ENCODE data around the gene L3MBTL3.

DNA sequence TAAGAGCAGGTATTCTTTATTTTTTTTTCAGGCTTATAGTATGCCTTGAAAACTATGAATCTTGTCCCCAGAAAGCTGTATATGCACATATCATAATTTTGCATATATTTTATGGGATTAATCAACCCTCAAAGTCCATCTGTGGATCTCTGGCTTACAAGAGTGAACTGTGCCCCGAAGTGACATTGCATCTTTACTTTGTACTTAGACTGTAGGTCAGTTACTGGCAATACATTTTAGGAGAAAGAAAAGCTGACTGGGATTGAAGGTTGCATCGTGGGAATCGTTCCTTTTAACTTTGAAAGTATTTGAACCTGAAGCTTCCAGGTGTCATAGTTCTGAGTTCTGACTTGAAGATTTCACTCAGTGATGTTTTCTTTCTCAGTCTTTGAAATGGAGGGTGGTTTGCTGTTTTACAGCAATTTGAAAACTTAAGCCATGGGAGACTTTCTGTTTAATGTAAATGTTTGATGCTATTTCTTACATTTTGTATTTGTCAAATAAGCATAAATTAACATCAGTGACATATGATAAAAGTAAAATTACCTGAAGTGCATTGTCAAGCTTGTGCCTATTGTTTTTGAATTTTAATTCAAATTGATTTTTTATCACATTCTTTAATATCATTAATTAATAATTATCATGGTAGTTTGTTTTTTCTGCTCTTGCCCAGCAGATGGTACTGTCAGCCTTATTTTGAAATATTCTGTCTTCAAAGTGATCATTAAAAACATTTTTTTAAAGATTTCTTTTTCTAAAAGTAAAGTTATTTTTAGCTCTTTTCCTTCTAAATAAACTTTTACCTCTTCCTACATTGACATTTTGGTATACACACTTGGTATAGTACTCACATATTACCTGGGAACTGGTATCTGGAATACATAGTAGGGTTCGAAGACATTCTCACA lies 29.0 kb downstream of the L3MBTL3 start:
- TF ChIP-seq, protein P1, sequence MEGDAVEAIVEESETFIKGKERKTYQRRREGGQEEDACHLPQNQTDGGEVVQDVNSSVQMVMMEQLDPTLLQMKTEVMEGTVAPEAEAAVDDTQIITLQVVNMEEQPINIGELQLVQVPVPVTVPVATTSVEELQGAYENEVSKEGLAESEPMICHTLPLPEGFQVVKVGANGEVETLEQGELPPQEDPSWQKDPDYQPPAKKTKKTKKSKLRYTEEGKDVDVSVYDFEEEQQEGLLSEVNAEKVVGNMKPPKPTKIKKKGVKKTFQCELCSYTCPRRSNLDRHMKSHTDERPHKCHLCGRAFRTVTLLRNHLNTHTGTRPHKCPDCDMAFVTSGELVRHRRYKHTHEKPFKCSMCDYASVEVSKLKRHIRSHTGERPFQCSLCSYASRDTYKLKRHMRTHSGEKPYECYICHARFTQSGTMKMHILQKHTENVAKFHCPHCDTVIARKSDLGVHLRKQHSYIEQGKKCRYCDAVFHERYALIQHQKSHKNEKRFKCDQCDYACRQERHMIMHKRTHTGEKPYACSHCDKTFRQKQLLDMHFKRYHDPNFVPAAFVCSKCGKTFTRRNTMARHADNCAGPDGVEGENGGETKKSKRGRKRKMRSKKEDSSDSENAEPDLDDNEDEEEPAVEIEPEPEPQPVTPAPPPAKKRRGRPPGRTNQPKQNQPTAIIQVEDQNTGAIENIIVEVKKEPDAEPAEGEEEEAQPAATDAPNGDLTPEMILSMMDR (IDR thresholded peaks at IDR 0.05) = no peak
- TF ChIP-seq POLR2A (IDR thresholded peaks at IDR 0.05) (no peak), POLR2AphosphoS5 (IDR thresholded peaks at IDR 0.05) (no peak)

Data from prostate gland (tissue), 2 donors.